ELR (cell line): ENCODE results near the gene N4BP2.
A peak's percentile ranks its signal among the peaks of the same experiment; 100 is the strongest.
"Not testable (repeated sequence)": the region's sequence is repeated elsewhere in the genome, so short reads cannot be mapped to it uniquely, and the experiment has no call there.

ENCODE experiments used
- DNase-seq: peaks from one replicate; pipeline ENCODE4 v3.0.0-alpha.2; 2015; ENCODE audit warnings: low read depth

The N4BP2 gene

DNA sequence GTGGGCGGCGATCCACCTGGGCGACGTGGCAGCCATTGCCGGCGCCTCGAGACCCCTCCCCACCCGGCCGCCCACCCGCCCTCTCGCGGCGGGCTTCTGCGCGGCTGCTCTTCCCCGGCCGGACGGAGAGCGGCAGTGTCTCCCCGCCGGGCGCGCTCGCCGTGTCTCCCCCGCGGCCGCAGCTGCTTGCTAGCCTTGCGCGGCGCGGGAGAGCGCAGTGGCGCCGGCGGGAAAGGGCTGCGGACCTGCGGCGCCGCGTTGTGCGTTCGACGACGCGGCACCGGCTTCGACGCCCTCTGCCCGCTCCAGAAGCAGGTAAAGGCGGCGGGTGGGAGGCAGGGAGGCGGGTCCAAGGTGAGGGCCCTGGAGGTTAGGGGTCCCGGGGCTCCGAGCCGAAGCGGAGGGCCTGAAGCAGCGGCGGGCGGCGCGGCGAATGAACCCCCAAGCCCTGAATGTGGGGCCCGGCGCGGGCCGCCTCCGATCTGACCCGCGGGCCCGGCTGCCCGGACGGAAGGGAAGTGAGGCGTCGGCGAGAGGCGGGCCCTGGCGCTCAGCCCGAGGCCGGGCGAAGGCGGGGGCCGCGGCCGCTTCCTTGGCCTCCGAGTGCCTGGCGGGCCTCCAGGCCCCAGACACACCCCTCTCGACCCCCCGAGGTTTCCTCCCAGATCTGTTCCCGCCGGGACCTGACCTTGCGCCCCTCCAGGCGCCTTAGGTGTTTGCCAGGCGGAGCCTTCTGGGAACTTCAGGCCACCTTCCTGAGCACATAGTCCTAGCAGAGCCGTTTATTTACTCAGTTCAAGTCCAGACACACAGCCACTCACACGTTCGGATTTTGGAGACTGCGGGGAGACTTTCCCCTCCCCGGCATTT lies at the start of gene N4BP2:
TSS of gene N4BP2 (plus strand) at position 135 of the 870 bp plus-strand sequence. CDS start 40,491 bp downstream, outside the sequence.
- DNase-seq, result peak; percentile 79

DNA sequence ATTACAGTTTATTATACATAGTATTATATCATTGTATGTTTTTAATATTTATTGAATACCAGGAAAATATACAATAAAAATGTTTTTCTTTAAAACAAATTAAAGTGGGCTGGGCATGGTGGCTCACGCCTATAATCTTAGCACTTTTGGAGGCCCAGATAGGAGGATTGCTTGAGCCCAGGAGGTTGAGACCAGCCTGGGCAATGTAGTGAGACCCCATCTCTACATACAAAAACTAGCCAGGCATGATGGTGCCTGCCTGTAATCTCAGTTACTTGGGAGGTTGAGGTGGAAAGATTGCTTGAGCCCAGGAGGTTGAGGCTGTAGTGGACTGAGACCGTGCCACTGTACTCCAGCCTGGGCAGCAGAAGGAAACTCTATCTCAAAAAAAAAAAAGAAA lies 40.6 kb upstream of the N4BP2 start:
- no peak for DNase-seq

DNA sequence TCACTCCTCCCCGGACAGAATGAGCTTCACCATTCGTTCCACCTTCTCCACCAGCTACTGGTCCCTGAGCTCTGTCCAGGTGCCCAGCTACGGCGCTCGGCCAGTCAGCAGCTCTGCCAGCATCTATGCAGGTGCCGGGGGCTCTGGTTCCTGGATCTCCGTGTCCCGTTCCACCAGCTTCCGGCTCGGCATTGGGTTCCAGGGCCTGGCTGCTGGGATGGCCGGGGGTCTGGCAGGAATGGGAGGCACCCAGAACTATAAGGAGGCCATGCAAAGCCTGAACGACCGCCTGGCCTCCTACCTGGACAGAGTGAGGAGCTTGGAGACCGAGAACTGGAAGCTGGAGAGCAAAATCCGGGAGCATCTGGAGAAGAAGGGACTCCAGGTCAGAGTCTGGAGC lies 36.4 kb upstream of the N4BP2 start:
- no peak for DNase-seq

DNA sequence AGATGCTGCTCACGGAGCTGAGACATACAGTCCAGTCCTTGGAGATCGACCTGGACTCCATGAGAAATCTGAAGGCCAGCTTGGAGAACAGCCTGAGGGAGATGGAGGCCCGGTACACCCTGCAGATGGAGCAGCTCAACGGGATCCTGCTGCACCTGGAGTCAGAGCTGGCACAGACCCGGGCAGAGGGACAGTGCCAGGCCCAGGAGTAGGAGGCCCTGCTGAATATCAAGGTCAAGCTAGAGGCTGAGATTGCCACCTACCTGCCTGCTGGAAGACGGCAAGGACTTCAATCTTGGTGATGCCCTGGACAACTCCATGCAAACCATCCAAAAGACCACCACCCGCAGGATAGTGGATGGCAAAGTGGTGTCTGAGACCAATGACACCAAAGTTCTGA lies 35.5 kb upstream of the N4BP2 start:
- DNase-seq, result not testable (repeated sequence)

DNA sequence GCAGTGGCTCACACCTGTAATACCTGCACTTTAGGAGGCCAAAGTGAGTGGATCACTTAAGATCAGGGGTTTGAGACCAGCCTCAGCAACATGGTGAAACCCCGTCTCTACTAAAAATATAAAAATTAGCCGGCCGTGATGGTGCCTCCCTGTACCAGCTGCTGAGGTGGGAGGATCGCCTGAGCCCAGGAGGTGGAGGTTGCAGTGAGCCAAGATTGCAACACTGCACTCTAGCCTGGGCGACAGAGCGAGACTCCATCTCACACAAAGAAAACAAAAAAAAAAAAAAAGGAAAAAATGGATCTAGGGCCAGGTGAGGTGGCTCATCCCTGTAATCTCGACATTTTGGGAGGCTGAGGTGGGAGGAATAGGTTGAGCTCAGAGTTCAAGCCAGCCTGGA lies 32.6 kb upstream of the N4BP2 start:
- DNase-seq, result not testable (repeated sequence)

DNA sequence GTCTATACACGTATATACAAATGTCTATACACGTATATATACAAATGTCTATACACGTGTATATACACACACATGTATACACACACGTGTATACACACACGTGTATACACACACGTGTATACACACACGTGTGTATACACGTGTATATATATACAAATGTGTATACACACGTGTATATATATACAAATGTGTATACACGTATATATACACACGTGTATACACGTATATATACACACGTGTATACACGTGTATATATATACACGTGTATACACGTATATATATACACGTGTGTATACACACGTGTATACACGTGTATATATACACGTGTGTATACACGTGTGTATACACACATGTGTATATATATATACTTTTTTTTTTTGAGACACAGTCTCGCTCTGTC lies 23.9 kb upstream of the N4BP2 start:
- DNase-seq, result no peak

DNA sequence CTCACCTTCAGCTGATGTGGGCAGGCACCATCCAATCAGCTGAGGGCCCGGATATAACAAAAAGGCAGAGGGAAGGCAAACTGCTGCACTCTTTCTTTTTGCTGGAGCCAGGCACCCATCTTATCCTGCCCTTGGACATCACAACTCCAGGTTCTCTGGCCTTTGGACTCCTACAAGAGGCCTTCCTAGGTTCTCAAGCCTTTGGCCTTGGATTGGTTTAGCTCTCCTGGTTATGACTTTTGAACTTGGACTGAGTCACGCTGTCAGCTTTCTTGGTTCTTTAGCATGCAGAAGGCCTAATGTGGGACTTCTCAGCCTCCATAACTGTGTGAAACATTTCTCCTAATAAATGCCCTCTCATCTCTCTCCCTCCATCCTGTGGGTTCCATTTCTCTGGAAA lies 23.0 kb upstream of the N4BP2 start:
- no peak for DNase-seq

DNA sequence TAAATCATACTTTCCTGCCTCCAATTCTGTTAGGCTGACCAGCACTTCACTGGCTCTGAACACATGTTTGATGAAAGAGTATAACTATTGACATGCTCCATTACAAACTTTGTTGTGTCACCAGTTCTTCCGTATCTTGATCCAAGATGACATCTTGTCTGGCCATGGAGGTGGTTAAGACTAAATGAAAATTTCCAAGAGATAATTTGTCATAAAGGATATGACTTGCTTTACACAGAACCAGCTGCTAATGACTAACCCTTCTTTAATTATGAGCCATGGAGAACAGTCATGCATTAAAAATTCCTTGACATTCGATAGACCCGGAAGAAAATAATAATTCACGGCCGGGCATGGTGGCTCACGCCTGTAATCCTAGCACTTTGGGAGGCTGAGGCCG lies 17.7 kb upstream of the N4BP2 start:
- DNase-seq, result peak; percentile 90

DNA sequence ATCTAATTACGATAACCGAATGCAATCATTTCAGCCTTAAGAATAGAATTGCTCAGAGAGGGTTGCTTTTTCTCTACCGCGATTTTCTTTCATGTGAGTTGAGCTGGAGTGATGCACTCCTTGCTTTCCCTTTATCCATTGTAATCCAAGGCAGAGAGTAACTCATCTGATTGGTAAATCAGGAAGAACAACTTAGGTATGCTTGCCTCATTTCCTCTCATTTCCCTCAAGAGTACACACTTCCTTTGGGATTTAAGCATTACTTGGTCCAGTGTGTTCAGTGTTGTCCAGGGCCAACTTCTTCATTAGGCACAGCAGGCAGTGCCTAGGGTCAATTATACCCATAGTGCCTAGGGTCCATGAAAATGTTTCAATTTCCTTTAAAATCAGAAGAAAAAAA lies 15.7 kb upstream of the N4BP2 start:
- peak; percentile 5 for DNase-seq

DNA sequence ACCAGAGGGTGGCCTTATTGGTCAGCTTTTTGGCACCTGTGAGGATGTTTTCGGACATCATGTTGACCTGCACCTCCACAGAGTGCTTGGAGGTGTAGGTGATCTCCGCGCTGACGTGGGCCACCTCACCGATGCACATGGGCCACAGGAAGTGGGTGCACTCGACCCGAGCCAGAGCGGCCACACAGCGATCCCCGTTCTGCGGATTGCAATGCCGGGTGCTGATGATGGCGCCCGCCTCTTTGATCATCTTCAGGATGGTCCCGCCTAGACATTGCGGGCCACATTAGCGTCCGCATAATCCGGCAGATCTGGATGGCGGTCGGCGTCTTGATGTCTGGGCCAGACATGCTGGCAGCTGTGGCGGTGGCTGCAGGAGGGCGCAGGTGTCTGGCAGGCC lies 12.9 kb upstream of the N4BP2 start:
- no peak for DNase-seq

DNA sequence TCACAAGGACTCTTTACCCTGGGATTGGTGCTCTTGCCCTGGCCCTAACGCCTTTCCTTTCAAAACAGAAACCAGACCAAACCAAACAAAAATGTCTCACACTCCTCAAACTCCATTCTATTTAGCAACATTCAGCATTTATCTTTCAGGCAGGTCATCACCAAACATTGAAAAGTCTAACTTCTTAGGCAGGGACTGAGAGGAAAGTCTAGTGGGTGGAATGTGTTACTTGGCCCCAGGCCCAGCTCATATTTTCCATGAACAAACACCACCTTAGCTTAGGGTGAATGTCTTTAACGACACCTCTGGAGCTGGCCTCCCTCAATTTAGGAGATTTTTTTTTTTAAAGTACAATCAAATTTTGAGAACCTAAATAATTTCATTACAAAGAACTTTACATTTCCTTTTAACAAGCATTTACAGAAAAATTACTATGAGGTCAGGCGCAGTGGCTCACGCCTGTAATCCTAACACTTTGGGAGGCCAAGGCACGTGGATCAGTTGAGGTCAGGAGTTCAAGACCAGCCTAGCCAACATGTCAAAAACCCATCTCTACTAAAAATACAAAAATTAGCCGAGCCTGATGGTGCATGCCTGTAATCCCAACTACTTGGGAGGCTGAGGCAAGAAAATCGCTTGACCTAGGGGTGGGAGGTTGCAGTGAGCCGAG lies 10.2 kb upstream of the N4BP2 start:
- peak; percentile 3 for DNase-seq

DNA sequence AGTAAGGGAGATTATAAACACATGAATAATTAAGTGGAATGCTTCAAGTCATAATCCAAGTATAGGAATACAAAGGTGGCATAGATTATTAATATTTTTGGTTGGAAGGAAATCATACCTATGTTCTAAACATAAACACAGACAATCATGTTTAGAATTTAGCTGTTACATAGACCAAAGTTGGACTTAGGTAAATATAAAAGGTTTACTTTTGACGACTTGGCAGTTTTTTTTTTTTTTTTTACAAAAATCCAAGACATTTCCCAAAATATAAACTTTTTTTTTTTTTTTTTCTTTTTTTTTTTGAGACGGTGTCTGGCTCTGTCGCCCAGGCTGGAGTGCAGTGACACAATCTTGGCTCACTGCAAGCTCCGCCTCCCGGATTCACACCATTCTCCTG lies 3.5 kb upstream of the N4BP2 start:
- DNase-seq, result no peak

DNA sequence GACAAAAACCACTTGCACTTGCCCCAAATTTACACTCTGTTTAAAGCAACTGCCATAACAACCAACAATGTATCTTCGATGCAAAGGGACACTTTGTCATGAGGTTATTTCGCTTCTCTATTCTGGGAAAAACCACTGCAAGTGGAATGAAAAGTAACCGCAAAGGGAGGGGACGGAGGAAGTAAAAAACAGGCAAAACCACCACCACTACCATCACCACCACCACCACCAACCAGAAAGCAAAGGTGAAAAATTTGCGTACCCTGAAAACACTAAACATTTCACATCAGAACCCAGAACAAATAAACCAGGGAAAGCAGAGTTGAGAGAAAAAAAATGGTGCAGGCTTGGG lies 1.2 kb upstream of the N4BP2 start:
- DNase-seq, result no peak

DNA sequence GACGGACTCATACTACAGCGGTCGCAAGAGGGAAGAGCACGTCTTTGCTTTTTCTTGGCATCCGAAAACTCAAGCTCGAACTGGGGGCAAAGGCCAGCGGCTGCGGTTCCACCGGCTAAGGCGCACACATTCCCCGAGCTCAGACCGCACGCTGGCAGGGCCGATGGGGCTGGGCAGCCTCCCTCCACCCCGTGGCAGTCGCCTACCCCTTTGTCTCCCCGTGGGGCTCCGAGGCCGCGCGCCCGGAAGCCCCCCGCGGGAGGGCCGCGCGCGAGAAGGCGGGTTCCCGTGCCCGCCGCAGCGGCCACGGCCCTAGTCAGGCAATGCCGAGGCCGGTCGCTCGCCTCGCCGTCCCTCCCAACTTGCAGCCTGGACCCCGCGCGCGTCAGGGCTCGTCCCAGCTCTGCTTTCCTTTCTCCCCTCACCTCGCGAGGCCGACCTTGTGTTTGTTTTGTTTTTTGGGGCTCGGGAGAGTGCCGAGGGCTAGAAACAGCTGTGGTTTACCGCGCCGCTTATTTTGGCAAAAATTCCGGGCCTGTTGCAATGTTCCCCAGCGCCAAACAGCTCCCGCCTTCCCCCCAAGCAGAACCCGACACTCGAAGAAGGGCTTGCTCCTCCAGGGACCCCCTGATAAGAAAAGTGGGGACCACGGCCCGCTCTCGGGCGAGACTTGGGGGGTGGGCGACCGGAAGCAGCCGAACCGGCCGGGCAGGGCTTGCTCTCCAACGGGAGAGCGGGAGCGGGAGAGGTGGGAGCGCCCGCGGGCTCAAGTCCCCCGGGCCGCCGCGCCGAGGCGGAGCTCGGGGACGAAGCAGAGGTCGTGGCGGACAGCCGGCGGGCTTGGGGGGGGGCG lies 561 bp upstream of the N4BP2 start:
- peak; percentile 86 for DNase-seq

DNA sequence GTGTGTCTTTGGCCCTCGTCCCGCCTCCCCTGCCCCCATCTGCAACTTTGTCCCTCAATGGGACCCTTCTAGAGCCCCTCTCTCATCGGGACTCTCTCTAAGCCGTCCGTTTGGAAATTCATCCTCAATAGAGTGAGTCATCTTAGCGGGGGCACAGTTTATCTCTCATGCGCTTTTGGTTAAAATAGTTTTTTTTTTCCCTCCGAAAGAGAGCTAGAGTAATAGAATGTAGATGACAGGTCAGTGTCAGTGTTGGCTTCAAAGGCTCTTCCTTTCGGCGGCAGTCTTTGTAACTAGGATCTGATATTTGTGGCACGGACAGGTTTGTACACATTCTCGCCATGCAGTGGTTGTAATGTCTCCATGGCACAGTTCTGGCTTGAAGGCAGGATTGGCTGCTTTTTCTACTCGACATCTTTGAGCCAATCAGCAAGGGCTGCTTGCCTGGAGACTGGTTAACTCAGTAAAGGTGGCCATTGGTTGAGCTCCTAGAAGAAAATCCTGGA lies 989 bp downstream of the N4BP2 start:
- DNase-seq, result peak; percentile 95

DNA sequence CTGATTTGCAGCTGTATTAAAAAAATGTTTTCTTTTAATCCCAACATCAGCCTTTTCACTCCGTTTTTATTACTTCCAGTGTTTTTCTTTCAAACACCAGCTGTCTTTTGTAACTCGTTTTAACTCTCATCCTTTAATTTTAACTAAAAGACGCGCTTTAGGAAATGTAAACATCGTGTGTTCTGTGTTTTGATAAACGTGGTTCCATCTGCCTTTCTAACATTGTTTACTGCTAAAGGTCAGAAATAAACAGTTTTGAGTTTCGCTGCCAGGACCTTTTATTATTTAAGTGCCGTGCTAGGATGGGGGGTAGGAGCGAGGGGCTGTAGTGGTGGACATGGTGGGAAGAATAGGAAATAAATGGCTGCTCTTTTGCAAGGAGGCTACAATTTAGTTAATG lies 1.5 kb downstream of the N4BP2 start:
- DNase-seq, result no peak

DNA sequence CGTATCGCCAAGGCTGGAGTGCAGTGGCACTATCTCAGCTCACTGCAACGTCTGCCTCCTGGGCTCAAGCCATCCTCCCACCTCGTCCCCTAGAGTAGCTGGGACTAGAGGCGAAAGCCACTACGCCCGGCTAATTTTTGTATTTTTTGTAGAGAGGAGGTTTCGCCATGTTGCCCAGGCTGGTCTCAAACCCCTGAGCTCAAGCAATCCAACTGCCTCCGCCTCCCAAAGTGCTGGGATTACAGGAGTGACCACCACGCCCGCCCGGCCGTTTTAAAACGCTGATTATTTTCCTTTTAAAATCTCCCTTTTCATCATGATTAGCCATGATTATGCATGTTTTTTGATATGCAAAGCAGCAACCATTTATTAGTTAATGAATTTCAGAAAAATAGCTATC lies 2.2 kb downstream of the N4BP2 start:
- DNase-seq, result no peak

DNA sequence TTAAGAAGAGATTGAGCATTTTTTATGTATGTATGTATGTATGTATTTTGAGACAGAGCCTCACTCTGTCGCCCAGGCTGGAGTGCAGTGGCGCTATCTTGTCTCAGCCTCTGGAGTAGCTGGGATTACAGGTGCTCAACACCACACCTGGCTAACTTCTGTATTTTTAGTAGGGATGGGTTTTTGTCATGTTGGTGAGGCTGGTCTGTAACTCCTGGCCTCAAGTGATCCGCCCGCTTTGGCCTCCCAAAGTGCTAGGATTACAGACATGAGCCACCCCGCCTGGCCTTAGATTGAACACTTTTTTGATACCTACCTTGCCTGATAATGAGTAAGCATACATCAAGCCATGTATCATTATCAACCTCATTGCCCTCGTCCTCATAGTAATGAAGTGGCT lies 2.7 kb downstream of the N4BP2 start:
- no peak for DNase-seq

DNA sequence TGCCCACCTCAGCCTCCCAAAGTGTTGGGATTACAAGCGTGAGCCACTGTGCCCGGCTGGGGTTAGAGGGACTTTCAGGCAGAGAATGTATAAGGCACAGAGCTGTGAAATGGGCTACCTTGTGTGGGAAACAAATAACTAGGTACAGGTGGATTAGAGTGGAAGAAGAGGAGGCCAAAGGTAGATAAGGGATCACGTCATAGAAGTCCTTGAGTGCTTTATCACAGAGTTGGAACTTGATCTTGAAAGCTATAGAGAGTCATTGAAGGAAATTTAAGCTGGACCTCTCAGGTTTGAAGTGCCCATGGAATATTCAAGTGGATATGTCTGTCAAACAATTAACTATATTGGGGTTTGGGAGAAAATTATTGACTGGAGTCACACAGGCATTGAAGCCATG lies 8.4 kb downstream of the N4BP2 start:
- DNase-seq, result no peak

DNA sequence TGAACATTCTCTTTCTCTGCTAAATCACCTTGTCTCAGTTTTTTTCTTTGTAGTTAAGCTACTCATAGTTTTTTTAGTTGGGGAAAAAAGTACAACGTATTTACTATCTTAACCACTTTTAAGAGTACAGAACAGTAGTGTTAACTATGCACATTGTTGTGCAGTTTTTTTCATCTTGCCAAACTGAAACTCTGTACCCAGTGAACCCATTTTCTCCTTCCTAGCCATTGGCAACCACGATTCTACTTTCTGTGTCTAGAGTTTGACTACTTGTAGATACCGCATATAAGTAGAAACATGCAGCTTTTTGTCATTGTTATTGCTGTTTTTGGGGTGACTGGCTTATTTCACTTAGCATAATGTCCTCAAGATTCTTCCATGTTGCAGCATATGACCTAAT lies 10.0 kb downstream of the N4BP2 start:
- DNase-seq, result no peak

DNA sequence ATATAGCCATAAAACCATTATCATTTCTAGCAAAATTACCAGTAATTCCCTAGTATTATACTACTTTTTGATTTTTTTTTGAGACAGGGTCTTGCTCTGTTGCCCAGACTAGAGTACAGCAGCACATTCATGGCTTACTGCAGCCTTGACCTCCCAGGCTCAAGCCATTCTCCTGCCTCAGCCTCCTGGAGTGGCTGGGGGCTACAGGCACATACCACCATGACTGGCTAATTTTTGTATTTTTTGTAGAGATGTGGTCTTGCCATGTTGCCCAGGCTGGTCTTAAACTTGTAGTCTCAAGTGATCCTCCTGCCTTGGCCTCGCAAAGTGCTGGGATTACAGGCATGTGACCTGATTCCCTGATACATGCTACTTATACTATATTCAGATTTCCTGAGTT lies 13.7 kb downstream of the N4BP2 start:
- DNase-seq, result no peak

DNA sequence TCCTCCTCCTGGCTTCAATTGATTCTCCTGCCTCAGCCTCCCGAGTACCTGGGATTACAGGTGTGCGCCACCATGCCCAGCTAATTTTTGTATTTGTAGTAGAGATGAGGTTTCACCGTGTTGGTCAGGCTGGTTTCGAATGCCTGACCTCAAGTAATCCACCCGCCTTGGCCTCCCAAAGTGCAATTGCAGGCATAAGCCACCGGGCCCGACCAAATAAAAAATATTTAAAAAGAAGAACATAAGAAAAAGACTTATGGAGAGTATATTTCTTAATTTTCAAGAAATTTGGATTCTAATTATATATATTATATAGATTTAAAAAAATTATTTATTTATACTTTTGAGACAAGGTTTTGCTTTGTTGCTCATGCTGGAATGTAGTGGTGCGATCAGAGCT lies 29.8 kb downstream of the N4BP2 start:
- peak; percentile 1 for DNase-seq
